ENCODE measurements around the gene C17orf67. TPM values are rescaled to one million over a fixed set of nuclear protein-coding genes. Genes with fewer than 3 reads are reported as not detected.
A peak's percentile ranks its signal among the peaks of the same experiment; 100 is the strongest.

The C17orf67 gene
- total and polyA plus RNA-seq, 2 of the 13 experiments (the other 11 are each of a cell fraction or from before 2014, with no cell fraction given) = 0.41 to 0.86 TPM

GRCh38 chr17:56819431-56820145, 14.1 kb downstream of the C17orf67 start:
- POLR2A ChIA-PET = interaction anchor here (0.6 to 1.6 kb wide), 5 partner anchors 14 to 266 kb away, joined by 3 to 13 read pairs (median 4); partner anchors contain the start of genes AKAP1, C17orf67, DGKE and TRIM25
- H3K27ac ChIP-seq (ENCODE audit: extremely low read length, insufficient read depth, low read length) = no peak overlapping the region
- no peak overlapping the region for H2AFZ ChIP-seq (ENCODE audit: low read length)
- 13% methylated on average over 14 of the region's 14 CpGs for WGBS (ENCODE audit: low lambda C conversion rate)
- CTCF ChIA-PET (ENCODE audit: low intra/inter-chr PET ratio, low total read pairs) = interaction anchor here (1.3 to 3.3 kb wide), 4 partner anchors 46 to 141 kb away, joined by 4 to 45 read pairs (median 8); partner anchors contain the start of gene COIL
- in situ Hi-C loops (cut with HindIII; ENCODE audit: extremely low pct_ligation_motif_present, low pct_unique_long_range_greater_than_20kb) (loop anchor here (5.0 kb wide), 1 partner anchor 123 kb away; no protein-coding TSS in a partner anchor), intact Hi-C loops (cut with micrococcal nuclease; ENCODE audit: unreplicated experiment) (loop anchor here (1.0 to 2.0 kb wide), 5 partner anchors 15 to 191 kb away; partner anchors contain the start of gene DGKE)
- DNase-seq (ENCODE audit: low spot score) = peak; percentile 89
- peak overlapping the region; percentile 72 for H3K4me2 ChIP-seq (ENCODE audit: low read depth, low read length)
- no peaks in the 10 kb centered on the region for H3K36me3 ChIP-seq (replicated peaks in 1 of 2; ENCODE audit: control insufficient read depth in 1 of 2, insufficient read depth in 2 of 2, low read length in 2 of 2)
- no peaks in the 10 kb centered on the region for H3K9me3 ChIP-seq (ENCODE audit: low read length)
- H3K9ac ChIP-seq (ENCODE audit: insufficient read depth, low read depth, low read length) = no peak overlapping the region
- H3K4me3 ChIP-seq (replicated peaks in 1 of 3; ENCODE audit: insufficient read depth in 1 of 3, low read depth in 2 of 3, low read length in 3 of 3) = peak overlapping the region in 2 of 3 experiments; percentile 18 to 30; a peak in 2 of 6 replicates
- peaks cover 21% of the 10 kb centered on the region for H3K4me1 ChIP-seq (ENCODE audit: insufficient read depth, low read length)
- peak; percentile 93 for ATAC-seq
- peaks cover 0 to 15% of the 10 kb centered on the region in 2 experiments; a peak in 4 of 5 replicates for H3K27me3 ChIP-seq (ENCODE audit: control insufficient read depth in 1 of 2, insufficient read depth in 2 of 2, low read length in 2 of 2)
- BruUV-seq (replicated peaks) = no TSS peak
- no peaks in the 10 kb centered on the region for H3K79me2 ChIP-seq (ENCODE audit: insufficient read depth, low read length)
- no peaks in the 10 kb centered on the region for H4K20me1 ChIP-seq (ENCODE audit: insufficient read depth, low read length)
- FAIRE-seq = peak; percentile 86
- TF ChIP-seq CHD4 (IDR thresholded peaks at IDR 0.05; ENCODE audit: borderline replicate concordance, low read length) (no peak), LCORL (IDR thresholded peaks at IDR 0.05) (no peak), LCORL (CRISPR knock-in tag; IDR thresholded peaks at IDR 0.05) (peak; percentile 61; the same call in 1 of the 2 replicates), AKAP8 (CRISPR knock-in tag; IDR thresholded peaks at IDR 0.05) (no peak), SMAD9 (CRISPR knock-in tag; IDR thresholded peaks at IDR 0.05) (no peak), HOXA3 (CRISPR knock-in tag; IDR thresholded peaks at IDR 0.05) (no peak; the same call in 1 of the 2 replicates), PITX1 (CRISPR knock-in tag; IDR thresholded peaks at IDR 0.05) (peak; percentile 76; the same call in 1 of the 2 replicates), KDM6A (CRISPR knock-in tag; IDR thresholded peaks at IDR 0.05; ENCODE audit: low read depth) (no peak), ZNF781 (CRISPR knock-in tag; IDR thresholded peaks at IDR 0.05; ENCODE audit: borderline replicate concordance, not compliant biosample characterization) (no peak), ZEB1 (IDR thresholded peaks at IDR 0.05; ENCODE audit: insufficient replicate concordance, low read depth) (no peak), ZNF879 (CRISPR knock-in tag; IDR thresholded peaks at IDR 0.05) (no peak), FOXK1 (CRISPR knock-in tag; IDR thresholded peaks at IDR 0.05; ENCODE audit: borderline replicate concordance, low read depth) (no peak), PTBP1 (IDR thresholded peaks at IDR 0.05; ENCODE audit: low read depth, low read length, poor library complexity, severe bottlenecking) (no peak), SRF (IDR thresholded peaks at IDR 0.05; ENCODE audit: low read depth, low read length) (no peak), MNT (IDR thresholded peaks at IDR 0.05) (no peak), ZNF33B (CRISPR knock-in tag; IDR thresholded peaks at IDR 0.05) (no peak), TMF1 (CRISPR knock-in tag; IDR thresholded peaks at IDR 0.05; ENCODE audit: low read depth) (no peak), ZMYM4 (CRISPR knock-in tag; IDR thresholded peaks at IDR 0.05) (peak; percentile 79), SRY (CRISPR knock-in tag; IDR thresholded peaks at IDR 0.05) (no peak), ZBTB20 (CRISPR knock-in tag; IDR thresholded peaks at IDR 0.05; ENCODE audit: borderline replicate concordance, low read depth) (no peak), XRCC5 (optimal IDR thresholded peaks at IDR 0.05; ENCODE audit: low read length) (peak; percentile 70), GATAD2A (CRISPR knock-in tag; IDR thresholded peaks at IDR 0.05) (peak; percentile 80), MTF1 (CRISPR knock-in tag; IDR thresholded peaks at IDR 0.05) (no peak), ZNF569 (CRISPR knock-in tag; IDR thresholded peaks at IDR 0.05; ENCODE audit: borderline replicate concordance) (no peak), SMC3 (IDR thresholded peaks at IDR 0.05; ENCODE audit: low read length) (peak; percentile 98)
- TF ChIP-seq, protein P1, sequence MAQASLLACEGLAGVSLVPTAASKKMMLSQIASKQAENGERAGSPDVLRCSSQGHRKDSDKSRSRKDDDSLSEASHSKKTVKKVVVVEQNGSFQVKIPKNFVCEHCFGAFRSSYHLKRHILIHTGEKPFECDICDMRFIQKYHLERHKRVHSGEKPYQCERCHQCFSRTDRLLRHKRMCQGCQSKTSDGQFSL (CRISPR knock-in tag; IDR thresholded peaks at IDR 0.05) = no peak
